Duodenal mucosa (tissue), 2 donors: ENCODE measurements around the gene SCYL1.
A peak's percentile ranks its signal among the peaks of the same experiment; 100 is the strongest.

Experiments used
- H3K27ac ChIP-seq: one replicate; pipeline ENCODE4 v1.7.0; 2013; ENCODE audit warnings: low read depth, low read length
- H3K27me3 ChIP-seq, 2 donors: one replicate each; pipeline ENCODE4 v1.7.0; 2013; ENCODE audit warnings: low read length in 2 of 2, control low read depth in 1 of 2; ENCODE audit not compliant: insufficient read depth in 2 of 2, control insufficient read depth in 1 of 2
- H3K36me3 ChIP-seq, 2 donors: one replicate each; pipeline ENCODE4 v1.7.0; 2013; ENCODE audit warnings: low read length in 2 of 2, control low read depth in 1 of 2; ENCODE audit not compliant: insufficient read depth in 2 of 2, control insufficient read depth in 1 of 2
- H3K4me1 ChIP-seq, 2 donors: one replicate each; pipeline ENCODE4 v1.7.0; 2013; ENCODE audit warnings: low read length in 2 of 2, control low read depth in 1 of 2; ENCODE audit not compliant: insufficient read depth in 2 of 2, control insufficient read depth in 1 of 2
- H3K4me3 ChIP-seq, 2 donors: one replicate each; pipeline ENCODE4 v1.7.0; 2013; ENCODE audit warnings: low read length in 2 of 2, low read depth in 1 of 2
- H3K9ac ChIP-seq, 2 donors: one replicate each; pipeline ENCODE4 v1.7.0; 2013; ENCODE audit warnings: low read length in 2 of 2, low read depth in 1 of 2
- H3K9me3 ChIP-seq, 2 donors: one replicate each; pipeline ENCODE4 v1.7.0; 2013; ENCODE audit warnings: low read length in 2 of 2, control low read depth in 1 of 2; ENCODE audit not compliant: control insufficient read depth in 1 of 2

SCYL1 gene

DNA sequence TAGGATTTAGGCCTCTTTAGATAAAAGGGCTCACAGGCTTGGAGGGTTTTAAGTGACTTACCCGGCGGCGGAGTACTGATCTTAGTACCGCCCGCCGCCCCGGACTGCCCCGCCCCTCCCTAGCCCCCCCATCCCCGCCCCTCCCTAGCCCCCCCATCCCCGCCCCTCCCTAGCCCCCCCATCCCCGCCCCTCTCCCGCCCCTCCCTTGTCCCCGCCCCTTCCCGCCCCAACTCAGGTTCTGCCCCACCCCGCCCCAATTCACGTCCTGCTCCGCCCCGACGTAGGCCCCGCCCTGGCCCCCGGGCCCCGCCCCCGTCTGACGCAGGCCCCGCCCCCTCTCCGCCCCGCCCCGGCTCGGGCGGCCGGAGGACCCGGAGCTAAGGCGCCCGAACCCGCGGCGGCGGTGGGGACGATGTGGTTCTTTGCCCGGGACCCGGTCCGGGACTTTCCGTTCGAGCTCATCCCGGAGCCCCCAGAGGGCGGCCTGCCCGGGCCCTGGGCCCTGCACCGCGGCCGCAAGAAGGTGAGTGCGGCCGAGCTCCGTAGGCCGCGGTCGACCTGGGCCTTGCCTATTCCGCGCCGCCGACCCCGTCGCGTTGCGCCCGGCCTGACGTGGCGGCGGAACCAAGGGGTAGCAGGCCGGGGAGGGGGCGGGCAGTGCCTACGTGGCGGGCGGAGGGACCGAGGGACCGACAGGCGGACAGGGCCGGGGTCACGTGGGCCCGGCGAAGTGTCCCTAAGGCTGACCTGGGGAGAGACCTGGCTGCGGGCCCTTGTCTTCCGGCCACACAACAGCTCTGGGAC lies at the start of gene SCYL1:
TSS of gene SCYL1 (plus strand) at position 343 of the 805 bp plus-strand sequence. CDS start at position 414, 71 bp downstream.
- peaks cover 0 to 19% of the 10 kb centered on the region in 2 donors for H3K36me3 ChIP-seq
- H3K4me1 ChIP-seq, result peaks cover 20 to 25% of the 10 kb centered on the region in 2 donors
- no peaks in the 10 kb centered on the region for H3K9me3 ChIP-seq
- H3K9ac ChIP-seq, result peak within 1 kb of the TSS; percentile 82 to 85
- H3K27ac ChIP-seq, result peak within 1 kb of the TSS; percentile 80
- H3K27me3 ChIP-seq, result no peaks in the 10 kb centered on the region
- peak within 1 kb of the TSS; percentile 91 to 93 for H3K4me3 ChIP-seq

DNA sequence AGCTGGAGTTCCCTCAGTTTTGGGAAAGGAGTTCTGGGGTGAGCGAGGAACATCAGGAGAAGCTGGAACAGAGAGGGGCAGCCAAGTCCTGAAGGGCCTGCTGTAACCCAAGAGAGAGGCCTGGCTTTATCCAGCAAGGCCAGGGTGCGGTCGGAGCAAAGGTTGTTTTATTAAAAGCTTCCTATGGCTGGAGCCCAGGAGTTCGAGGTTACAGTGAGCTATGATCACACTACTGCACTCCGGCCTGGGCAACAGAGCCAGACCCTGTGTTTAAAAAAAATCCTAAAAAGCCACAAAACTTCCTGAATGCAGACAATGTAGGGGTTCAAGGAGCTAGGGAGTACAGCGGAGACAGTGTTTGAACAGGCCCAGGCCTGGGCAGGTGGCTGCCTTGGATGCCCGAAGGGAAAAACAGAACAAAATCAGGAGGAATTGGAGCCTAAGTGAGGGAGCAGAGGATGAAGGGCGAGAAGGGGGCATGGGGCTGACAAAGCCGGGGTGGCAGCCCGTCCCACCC lies 48.2 kb upstream of the SCYL1 start:
- H3K9ac ChIP-seq, result peak overlapping the region; percentile 99 to 100
- H3K36me3 ChIP-seq, result no peaks in the 10 kb centered on the region
- no peaks in the 10 kb centered on the region for H3K9me3 ChIP-seq
- H3K27ac ChIP-seq, result peak overlapping the region; percentile 99
- peaks cover 36 to 44% of the 10 kb centered on the region in 2 donors for H3K4me1 ChIP-seq
- H3K27me3 ChIP-seq, result no peaks in the 10 kb centered on the region
- H3K4me3 ChIP-seq, result peak overlapping the region; percentile 89

DNA sequence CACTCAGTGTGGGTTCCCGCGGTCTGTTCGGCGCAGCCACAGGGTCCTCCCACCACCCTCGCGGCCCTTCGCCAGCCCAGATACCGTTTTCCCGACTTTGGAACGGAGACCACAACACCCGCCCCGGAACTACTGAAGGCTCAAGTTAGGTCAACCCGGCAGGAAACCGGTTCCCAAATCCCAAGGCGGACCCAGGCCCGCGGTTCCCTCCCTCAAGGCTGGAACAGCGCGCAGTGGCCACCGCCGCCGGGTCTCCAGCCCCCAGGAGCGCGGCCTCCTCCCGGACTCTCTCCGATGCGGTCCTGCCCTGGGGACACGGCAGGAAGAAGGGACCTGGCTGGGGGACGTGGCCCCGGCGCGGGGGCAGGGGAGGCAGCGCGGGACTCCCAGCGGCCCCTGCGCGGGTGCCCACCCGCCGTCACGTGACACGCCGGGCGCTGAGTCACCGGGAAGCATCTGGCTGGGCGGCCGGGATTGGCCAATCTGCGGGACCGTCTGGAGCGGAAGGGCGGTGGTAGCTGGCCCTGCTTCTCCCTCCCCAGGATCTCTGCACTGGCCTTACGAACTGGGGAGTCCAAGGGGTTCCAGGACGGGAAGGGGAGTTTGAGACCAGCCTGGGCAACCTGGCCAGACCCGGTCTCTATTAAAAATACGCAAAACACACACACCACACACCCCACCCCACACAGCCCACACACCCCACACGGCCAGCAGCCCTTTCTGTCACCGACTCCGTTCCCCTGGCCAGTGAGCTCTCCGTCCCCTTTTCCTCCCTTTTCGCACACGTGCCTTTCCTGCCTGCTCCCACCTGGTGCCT lies 47.5 kb upstream of the SCYL1 start:
- Histone ChIP-seq H3K9ac (peak overlapping the region; percentile 99 to 100), H3K4me1 (peaks cover 30 to 40% of the 10 kb centered on the region in 2 donors), H3K4me3 (peak overlapping the region; percentile 89), H3K27me3 (no peaks in the 10 kb centered on the region), H3K9me3 (no peaks in the 10 kb centered on the region), H3K36me3 (no peaks in the 10 kb centered on the region), H3K27ac (peak overlapping the region; percentile 99)

DNA sequence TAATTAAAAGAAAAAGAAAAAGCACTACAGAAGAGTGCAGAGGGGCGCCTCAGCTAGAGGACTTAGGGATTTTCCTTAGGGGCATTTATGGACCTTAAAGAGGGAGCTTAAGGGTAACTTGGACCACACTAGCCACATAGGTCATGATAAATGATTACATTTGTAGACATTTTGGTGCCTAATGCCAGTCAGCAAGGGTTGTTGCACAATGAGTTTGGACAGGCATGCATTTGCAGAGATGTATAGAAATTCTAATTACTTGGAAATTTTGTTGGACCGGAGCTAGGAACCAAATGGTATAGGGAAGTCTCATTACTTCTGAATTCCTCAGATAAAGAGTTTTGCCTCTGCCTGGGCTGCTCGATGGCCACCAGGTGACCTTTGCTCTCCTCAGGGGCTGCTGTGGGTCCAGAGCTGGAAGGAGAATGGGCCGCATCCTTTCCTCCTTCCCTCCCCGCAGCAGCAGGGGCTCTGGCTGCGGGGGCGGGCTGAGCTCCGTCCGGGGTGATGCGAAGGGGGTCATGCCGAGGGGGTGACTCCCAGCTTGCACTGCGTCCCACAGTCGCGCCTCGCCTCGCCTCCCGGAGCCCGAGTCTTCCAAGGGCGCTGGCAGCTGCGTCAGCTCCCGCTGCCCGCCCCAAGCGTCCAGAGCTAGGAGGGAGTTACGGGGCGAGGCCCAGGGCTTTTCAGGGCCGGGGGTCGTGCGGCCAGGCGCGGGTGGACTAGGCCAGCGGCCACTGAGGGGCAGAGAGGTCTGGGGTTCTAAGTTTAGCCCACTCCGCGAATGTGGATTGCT lies 46.3 kb upstream of the SCYL1 start:
- peak overlapping the region; percentile 64 to 100 for H3K9ac ChIP-seq
- peak overlapping the region; percentile 89 for H3K27ac ChIP-seq
- no peaks in the 10 kb centered on the region for H3K27me3 ChIP-seq
- H3K4me3 ChIP-seq, result peak overlapping the region; percentile 32 to 36
- no peaks in the 10 kb centered on the region for H3K9me3 ChIP-seq
- peaks cover 29 to 40% of the 10 kb centered on the region in 2 donors for H3K4me1 ChIP-seq
- no peaks in the 10 kb centered on the region for H3K36me3 ChIP-seq

DNA sequence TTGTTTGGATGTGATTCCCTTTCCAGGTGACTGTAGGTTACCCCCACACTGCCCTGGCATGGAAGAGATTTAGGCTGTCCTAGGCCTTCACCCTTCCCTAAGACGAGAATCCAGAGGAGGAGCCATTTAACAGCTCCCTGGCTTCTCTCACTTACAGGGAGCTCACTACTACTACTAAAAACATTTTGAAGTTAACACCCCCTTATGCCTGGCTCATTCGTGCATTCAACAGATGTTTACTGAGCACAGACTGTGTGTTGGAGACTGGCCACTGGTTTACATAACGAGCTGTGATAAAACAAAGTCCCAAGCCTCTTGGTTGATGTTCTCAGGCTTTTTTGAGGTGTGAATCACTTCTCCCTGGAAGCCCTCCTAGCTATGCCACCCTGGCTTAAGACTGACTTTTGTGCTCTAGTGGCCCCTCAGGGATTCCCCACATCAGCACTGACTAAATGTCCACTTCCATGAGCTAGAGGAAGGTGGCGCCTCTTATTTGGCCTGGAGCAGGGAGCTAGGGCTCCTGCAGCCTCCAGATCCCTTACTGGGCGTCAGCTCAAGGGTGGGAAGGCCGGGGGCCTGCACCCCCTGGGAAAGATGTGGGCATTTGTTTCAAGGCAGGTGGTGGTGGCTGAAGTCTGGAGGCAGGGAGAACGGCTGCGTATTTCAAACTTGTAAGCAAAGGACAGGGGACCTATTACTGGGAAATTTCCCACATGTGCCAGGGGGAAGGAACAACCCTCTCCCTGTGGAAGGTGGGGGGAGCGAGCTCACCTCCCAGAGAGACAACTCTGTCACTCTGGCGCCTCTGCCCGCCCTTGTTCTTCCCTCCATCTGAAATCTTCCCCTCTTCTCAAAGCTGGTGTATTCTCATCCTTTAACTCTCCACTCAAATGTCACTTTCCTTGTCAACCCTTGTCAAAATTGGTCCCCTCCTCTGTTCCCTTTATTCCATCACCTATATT lies 45.4 kb upstream of the SCYL1 start:
- no peaks in the 10 kb centered on the region for H3K9me3 ChIP-seq
- H3K4me1 ChIP-seq, result peaks cover 29 to 36% of the 10 kb centered on the region in 2 donors
- peak overlapping the region; percentile 89 for H3K27ac ChIP-seq
- peak overlapping the region; percentile 50 to 64 for H3K9ac ChIP-seq
- H3K36me3 ChIP-seq, result no peaks in the 10 kb centered on the region
- peak overlapping the region; percentile 32 to 36 for H3K4me3 ChIP-seq
- H3K27me3 ChIP-seq, result no peaks in the 10 kb centered on the region

DNA sequence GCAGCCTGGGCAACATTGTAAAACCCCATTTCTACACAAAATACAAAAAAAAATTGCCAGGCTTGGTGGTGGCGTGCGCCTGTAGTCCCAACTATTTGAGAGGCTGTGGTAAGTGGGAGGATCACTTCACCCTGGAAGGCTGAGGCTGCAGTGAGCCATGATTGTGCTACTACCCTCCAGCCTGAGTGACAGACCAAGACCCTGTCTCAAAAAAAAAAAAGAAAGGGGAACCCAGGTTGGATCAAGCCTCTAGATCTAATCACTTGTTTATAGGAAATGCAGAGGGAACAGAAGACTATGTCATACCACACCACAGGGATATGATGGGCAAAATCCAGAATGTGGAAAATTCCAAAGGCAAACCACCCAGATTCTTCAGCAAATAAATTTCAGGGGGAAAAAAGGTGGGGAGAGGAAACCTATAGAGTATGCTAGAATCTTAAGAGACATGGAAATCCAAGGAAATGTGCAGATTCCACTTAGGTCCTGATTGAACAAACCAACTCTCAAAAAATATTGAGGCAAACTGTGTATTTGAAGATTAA lies 42.5 kb upstream of the SCYL1 start:
- Histone ChIP-seq H3K27ac (no peak overlapping the region), H3K9me3 (no peaks in the 10 kb centered on the region), H3K9ac (no peak overlapping the region), H3K36me3 (no peaks in the 10 kb centered on the region), H3K27me3 (no peaks in the 10 kb centered on the region), H3K4me3 (no peak overlapping the region), H3K4me1 (peaks cover 13 to 20% of the 10 kb centered on the region in 2 donors)

DNA sequence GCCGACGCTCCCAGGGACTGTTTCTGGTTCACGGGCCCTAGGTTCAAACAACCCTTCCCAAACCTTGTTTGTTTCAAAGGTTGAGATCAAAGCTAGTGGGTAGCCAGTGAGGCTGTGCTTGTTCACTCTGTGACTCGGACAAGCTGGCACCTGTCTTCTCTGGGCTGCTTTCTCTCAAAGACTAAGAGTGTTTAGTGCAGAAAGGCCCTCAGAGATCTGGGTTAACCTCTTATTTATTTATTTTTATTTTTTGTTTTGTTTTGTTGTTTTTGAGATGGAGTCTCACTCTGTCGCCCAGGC lies 39.0 kb upstream of the SCYL1 start:
- peaks cover 32 to 33% of the 10 kb centered on the region in 2 donors for H3K4me1 ChIP-seq

DNA sequence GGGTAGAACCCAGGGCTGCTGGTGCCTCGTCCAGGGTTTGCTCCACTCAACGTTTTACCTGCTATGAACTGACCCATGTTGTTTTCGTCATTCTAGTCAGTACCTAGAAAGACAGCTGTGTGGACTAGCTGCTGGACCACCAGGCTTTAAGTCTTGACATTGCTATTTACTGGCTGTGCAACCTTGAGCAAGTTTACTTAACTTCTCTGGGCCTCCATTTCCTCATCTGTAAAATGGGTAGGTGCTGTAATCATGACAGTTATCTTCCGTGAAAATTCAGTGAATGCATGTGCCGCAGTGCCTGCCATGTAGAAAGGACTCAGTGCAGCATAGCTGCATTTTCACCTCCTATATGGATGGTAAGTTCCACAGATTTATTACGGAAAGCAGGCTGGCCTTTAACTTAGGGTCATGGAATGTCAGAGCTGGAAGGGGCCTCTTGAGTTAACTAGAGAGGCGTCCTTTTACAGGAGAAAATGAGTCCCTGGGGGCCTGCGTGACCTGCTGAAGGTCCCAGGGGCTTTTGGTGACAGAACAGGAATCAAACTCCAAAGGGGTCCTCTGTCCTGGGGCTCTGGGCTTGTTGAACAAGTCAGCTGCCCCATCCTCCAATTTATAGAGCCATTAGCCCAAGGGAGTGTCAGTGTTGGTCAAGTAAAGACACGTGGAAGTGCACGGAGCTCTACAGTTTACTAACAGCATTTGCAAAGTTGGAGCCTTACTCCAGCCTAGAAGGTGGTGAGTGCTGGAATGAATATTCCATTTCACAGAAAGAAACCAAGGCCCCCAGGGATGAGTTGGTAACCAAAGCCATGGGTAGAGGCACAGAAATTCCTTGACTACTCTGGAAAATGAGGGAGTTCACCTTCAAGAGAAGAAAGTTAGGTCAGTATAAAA lies 38.1 kb upstream of the SCYL1 start:
- peak overlapping the region; percentile 7 to 19 for H3K9ac ChIP-seq
- H3K4me1 ChIP-seq, result peaks cover 41% of the 10 kb centered on the region in 2 donors
- H3K4me3 ChIP-seq, result no peak overlapping the region
- H3K36me3 ChIP-seq, result no peaks in the 10 kb centered on the region
- H3K27ac ChIP-seq, result peak overlapping the region; percentile 37
- H3K27me3 ChIP-seq, result no peaks in the 10 kb centered on the region
- no peaks in the 10 kb centered on the region for H3K9me3 ChIP-seq

More for the DNA sequence above, 39.0 kb upstream of the SCYL1 start:
- Histone ChIP-seq H3K36me3 (no peaks in the 10 kb centered on the region), H3K9me3 (no peaks in the 10 kb centered on the region), H3K4me3 (no peak overlapping the region), H3K9ac (no peak overlapping the region), H3K27me3 (no peaks in the 10 kb centered on the region), H3K27ac (no peak overlapping the region)
